H1 (cell line): ENCODE measurements around the gene EFCAB10. TPM values are rescaled to one million over a fixed set of nuclear protein-coding genes. Genes with fewer than 3 reads are reported as not detected.

Experiments used
- CTCF ChIA-PET: fragments of 300-600 bp; sonication (Branson Sonifier 250); formaldehyde crosslinking; loops from one replicate; lab custom pipeline; 2021; ENCODE audit not compliant: partially characterized antibody; lab: Charles Lee
- POLR2A ChIA-PET: fragments of 300-600 bp; sonication (Branson Sonifier 250); formaldehyde crosslinking; loops from one replicate; lab custom pipeline; 2021; ENCODE audit warnings: inconsistent platforms; ENCODE audit not compliant: partially characterized antibody; lab: Charles Lee
- DNase-seq, 2 experiments: peaks; one replicate each; pipeline versions ENCODE4 v3.0.0 to v3.0.0-alpha.2; 2010 to 2022; ENCODE audit warnings: low spot score in 2 of 2, low read depth in 1 of 2, mixed read lengths in 1 of 2
- FAIRE-seq: peaks from 2 replicates; lab custom pipeline; 2011; peaks lifted over from hg19 to GRCh38; lab: Jason Lieb, UNC
- H2AFZ ChIP-seq: 2 replicates; pipeline ENCODE4 v1.8.1; 2012; ENCODE audit warnings: low read length, inconsistent platforms
- H2AK5ac ChIP-seq: 2 replicates; pipeline ENCODE4 v1.6.1; 2013; ENCODE audit warnings: low read depth, low read length
- H2BK120ac ChIP-seq: replicated peaks from 2 replicates; pipeline ENCODE3; 2013; ENCODE audit warnings: low read depth, low read length, inconsistent platforms
- H2BK12ac ChIP-seq: 2 replicates; pipeline ENCODE4 v1.6.1; 2013; ENCODE audit warnings: low read depth, low read length
- H2BK15ac ChIP-seq: 2 replicates; pipeline ENCODE4 v1.6.1; 2013; ENCODE audit warnings: low read length
- H2BK20ac ChIP-seq: 2 replicates; pipeline ENCODE4 v1.6.1; 2013; ENCODE audit warnings: low read length
- H2BK5ac ChIP-seq: 2 replicates; pipeline ENCODE4 v1.6.1; 2013; ENCODE audit warnings: low read depth, low read length
- H3K14ac ChIP-seq: 2 replicates; pipeline ENCODE4 v1.6.1; 2013; ENCODE audit warnings: inconsistent platforms; ENCODE audit not compliant: insufficient read length
- H3K18ac ChIP-seq: 2 replicates; pipeline ENCODE4 v1.6.1; 2013; ENCODE audit warnings: low read length; ENCODE audit errors: extremely low read depth
- H3K23ac ChIP-seq: 2 replicates; pipeline ENCODE4 v1.6.1; 2013; ENCODE audit warnings: inconsistent platforms; ENCODE audit not compliant: insufficient read length
- H3K23me2 ChIP-seq: 2 replicates; pipeline ENCODE4 v1.6.1; 2013; ENCODE audit warnings: low read depth, low read length
- H3K27ac ChIP-seq: 2 replicates; pipeline ENCODE4 v1.6.1; 2011; ENCODE audit warnings: low read depth, low read length, inconsistent platforms
- H3K27me3 ChIP-seq, 4 experiments: replicated peaks in 1 of 4; 1 replicate in 1 of 4; 2 replicates in 3 of 4; pipeline versions ENCODE4 v1.6.1 to v1.8.1; 2011 to 2013; ENCODE audit warnings: low read length in 3 of 4, mild to moderate bottlenecking in 3 of 4, inconsistent platforms in 2 of 4, mixed read lengths in 2 of 4, moderate library complexity in 1 of 4; ENCODE audit not compliant: control insufficient read depth in 3 of 4, insufficient read depth in 3 of 4; ENCODE audit errors: extremely low read depth in 1 of 4
- H3K36me3 ChIP-seq, 4 experiments: 2 replicates each; pipeline versions ENCODE4 v1.6.1 to v1.8.1; 2011 to 2013; ENCODE audit warnings: mild to moderate bottlenecking in 4 of 4, low read length in 3 of 4, moderate library complexity in 2 of 4, control low read depth in 1 of 4, inconsistent platforms in 1 of 4; ENCODE audit not compliant: insufficient read depth in 4 of 4, control insufficient read depth in 2 of 4
- H3K4ac ChIP-seq: replicated peaks from 2 replicates; pipeline ENCODE3; 2013; ENCODE audit warnings: low read length, low read depth, mixed read lengths, inconsistent platforms; ENCODE audit not compliant: insufficient read length
- H3K4me1 ChIP-seq, 4 experiments: replicated peaks in 1 of 4; 1 replicate in 1 of 4; 2 replicates in 3 of 4; pipeline versions ENCODE4 v1.6.1 to v1.8.1; 2011 to 2013; ENCODE audit warnings: low read length in 3 of 4, inconsistent platforms in 2 of 4, mixed read lengths in 1 of 4; ENCODE audit not compliant: insufficient read depth in 4 of 4, control insufficient read depth in 3 of 4
- H3K4me2 ChIP-seq, 2 experiments: 2 replicates each; pipeline versions ENCODE4 v1.6.1 to v1.8.1; 2011 to 2013; ENCODE audit warnings: low read depth in 2 of 2, low read length in 2 of 2, control low read depth in 1 of 2, inconsistent platforms in 1 of 2, mild to moderate bottlenecking in 1 of 2; ENCODE audit not compliant: insufficient read depth in 1 of 2
- H3K4me3 ChIP-seq, 4 experiments: fragments of 200-600, 300-600 bp in 1 of 4; sonication (generic), shearing (Covaris generic), sonication (Bioruptor Twin) in 1 of 4; 2 replicates each; pipeline versions ENCODE4 v1.5.1 to v1.8.1; 2011 to 2016; ENCODE audit warnings: low read length in 4 of 4, low read depth in 3 of 4, control low read depth in 2 of 4, inconsistent platforms in 2 of 4, mild to moderate bottlenecking in 2 of 4, mixed read lengths in 1 of 4, moderate library complexity in 1 of 4; ENCODE audit not compliant: insufficient read depth in 2 of 4; ENCODE audit errors: extremely low read depth in 1 of 4
- H3K56ac ChIP-seq: replicated peaks from 2 replicates; pipeline ENCODE3; 2013; ENCODE audit warnings: low read depth, mild to moderate bottlenecking, mixed read lengths, low read length, inconsistent platforms; ENCODE audit not compliant: insufficient read length
- H3K79me1 ChIP-seq: 2 replicates; pipeline ENCODE4 v1.6.1; 2013; ENCODE audit warnings: low read depth, low read length, control low read depth
- H3K79me2 ChIP-seq, 2 experiments: 2 replicates each; pipeline versions ENCODE4 v1.6.1 to v1.8.1; 2012 to 2013; ENCODE audit warnings: low read length in 2 of 2, mild to moderate bottlenecking in 2 of 2, inconsistent platforms in 1 of 2; ENCODE audit not compliant: insufficient read depth in 2 of 2, control insufficient read depth in 1 of 2
- H3K9ac ChIP-seq, 4 experiments: replicated peaks in 1 of 4; 1 replicate in 1 of 4; 2 replicates in 3 of 4; pipeline versions ENCODE4 v1.6.1 to v1.8.1; 2011 to 2013; ENCODE audit warnings: low read depth in 3 of 4, low read length in 3 of 4, control low read depth in 2 of 4, mild to moderate bottlenecking in 2 of 4, moderate library complexity in 2 of 4, inconsistent platforms in 1 of 4; ENCODE audit errors: extremely low read depth in 1 of 4
- H3K9me3 ChIP-seq, 2 experiments: 2 replicates each; pipeline versions ENCODE4 v1.6.1 to v1.8.1; 2012 to 2013; ENCODE audit warnings: mild to moderate bottlenecking in 2 of 2, moderate library complexity in 2 of 2, control low read depth in 1 of 2, inconsistent platforms in 1 of 2, low read depth in 1 of 2, low read length in 1 of 2, mixed read lengths in 1 of 2; ENCODE audit not compliant: insufficient read depth in 2 of 2
- H4K20me1 ChIP-seq, 2 experiments: replicated peaks in 1 of 2; 2 replicates each; pipeline versions ENCODE3 to v1.8.1; 2011 to 2013; ENCODE audit warnings: inconsistent platforms in 2 of 2, low read length in 2 of 2, mild to moderate bottlenecking in 1 of 2; ENCODE audit not compliant: insufficient read depth in 2 of 2, control insufficient read depth in 1 of 2
- H4K5ac ChIP-seq: 2 replicates; pipeline ENCODE4 v1.6.1; 2013; ENCODE audit warnings: low read length, low read depth, mixed read lengths, inconsistent platforms; ENCODE audit not compliant: insufficient read length
- H4K8ac ChIP-seq: 2 replicates; pipeline ENCODE4 v1.8.0; 2013; ENCODE audit warnings: mild to moderate bottlenecking, moderate library complexity, low read length, inconsistent platforms; ENCODE audit not compliant: insufficient read depth; ENCODE audit errors: extremely low read depth
- H4K91ac ChIP-seq: replicated peaks from 2 replicates; pipeline ENCODE3; 2013; ENCODE audit warnings: low read length, mixed read lengths, inconsistent platforms; ENCODE audit not compliant: insufficient read length
- ASH2L ChIP-seq: fragments of 200-600, 300-600 bp; sonication (generic); IDR thresholded peaks from one replicate; pipeline ENCODE4 v1.7.1; 2017; ENCODE audit warnings: low read length
- CHD1 ChIP-seq: IDR thresholded peaks from 2 replicates; pipeline ENCODE4 v1.6.1; 2012; ENCODE audit warnings: low read depth, low read length, improper control_type of control experiment
- CTBP2 ChIP-seq: IDR thresholded peaks from 2 replicates; pipeline ENCODE4 v1.7.0; 2011; ENCODE audit warnings: borderline replicate concordance, mild to moderate bottlenecking, moderate library complexity, mixed read lengths, low read length; ENCODE audit not compliant: insufficient read depth, insufficient read length
- JUN ChIP-seq: IDR thresholded peaks from 2 replicates; pipeline ENCODE4 v1.6.1; 2011; ENCODE audit warnings: low read depth, mild to moderate bottlenecking, improper control_type of control experiment, low read length
- KDM4A ChIP-seq: IDR thresholded peaks from one replicate; pipeline ENCODE4 v1.7.1; 2012; ENCODE audit warnings: low read depth, mild to moderate bottlenecking, moderate library complexity, low read length, inconsistent platforms; ENCODE audit not compliant: severe bottlenecking
- POU5F1 ChIP-seq: IDR thresholded peaks from 2 replicates; pipeline ENCODE4 v1.6.1; 2011; ENCODE audit warnings: low read depth, mild to moderate bottlenecking, low read length, moderate library complexity
- RXRA ChIP-seq: IDR thresholded peaks from 2 replicates; pipeline ENCODE4 v1.6.1; 2011; ENCODE audit warnings: low read depth, mild to moderate bottlenecking, low read length, moderate library complexity; ENCODE audit not compliant: insufficient read depth
- SP4 ChIP-seq: IDR thresholded peaks from 2 replicates; pipeline ENCODE4 v1.6.1; 2012; ENCODE audit warnings: low read length, inconsistent platforms
- SRF ChIP-seq: IDR thresholded peaks from 2 replicates; pipeline ENCODE4 v1.6.1; 2011; ENCODE audit warnings: mild to moderate bottlenecking, low read depth, low read length, moderate library complexity
- WGBS, 2 experiments: shearing (Covaris generic) in 1 of 2; methylation state at CpG; one replicate each; pipeline versions ENCODE4 v1.1.6 to v1.1.7; 2013 to 2015; ENCODE audit warnings: low lambda C conversion rate in 2 of 2, mixed read lengths in 2 of 2, inconsistent platforms in 1 of 2, low coverage in 1 of 2, missing lambda C conversion rate in 1 of 2; ENCODE audit not compliant: insufficient replicate concordance in 2 of 2, insufficient coverage in 1 of 2, insufficient read length in 1 of 2; ENCODE audit errors: extremely low coverage in 1 of 2, missing lambda C conversion rate in 1 of 2; 5-methylcytosine and 5-hydroxymethylcytosine counted together
- polyA plus RNA-seq, 7 experiments: library from polyadenylated mRNA; depleted of rRNA in 3 of 7; stranded (reverse) in 5 of 7; unstranded in 2 of 7; fragments of >200 nt in 5 of 7; fragments of 200-250 nt in 2 of 7; gene quantifications; 1 replicate in 5 of 7; 2 replicates in 1 of 7; 4 replicates in 1 of 7; pipeline versions ENCODE4 v1.2.1 to v1.2.3, GENCODE V29; 2011 to 2013; ENCODE audit warnings: missing spikeins in 2 of 7, mixed read lengths in 2 of 7
- total RNA-seq: library from RNA; stranded (reverse); fragmentation: NEBNext Ultra II Directional; extraction: Animal tissue kit (Norgen Biotek cat#: 25700); gene quantifications from 2 replicates; pipeline ENCODE4 v1.2.1, GENCODE V29; 2021
- TF ChIP-seq, protein P1 (sequence below): IDR thresholded peaks from 2 replicates; pipeline ENCODE4 v1.6.1; 2012; ENCODE audit warnings: low read length, inconsistent platforms

Gene EFCAB10
- total and polyA plus RNA-seq, 2 of the 8 experiments (the other 6 are each of a cell fraction or from before 2014, with no cell fraction given): 0.80 to 3.1 TPM

DNA sequence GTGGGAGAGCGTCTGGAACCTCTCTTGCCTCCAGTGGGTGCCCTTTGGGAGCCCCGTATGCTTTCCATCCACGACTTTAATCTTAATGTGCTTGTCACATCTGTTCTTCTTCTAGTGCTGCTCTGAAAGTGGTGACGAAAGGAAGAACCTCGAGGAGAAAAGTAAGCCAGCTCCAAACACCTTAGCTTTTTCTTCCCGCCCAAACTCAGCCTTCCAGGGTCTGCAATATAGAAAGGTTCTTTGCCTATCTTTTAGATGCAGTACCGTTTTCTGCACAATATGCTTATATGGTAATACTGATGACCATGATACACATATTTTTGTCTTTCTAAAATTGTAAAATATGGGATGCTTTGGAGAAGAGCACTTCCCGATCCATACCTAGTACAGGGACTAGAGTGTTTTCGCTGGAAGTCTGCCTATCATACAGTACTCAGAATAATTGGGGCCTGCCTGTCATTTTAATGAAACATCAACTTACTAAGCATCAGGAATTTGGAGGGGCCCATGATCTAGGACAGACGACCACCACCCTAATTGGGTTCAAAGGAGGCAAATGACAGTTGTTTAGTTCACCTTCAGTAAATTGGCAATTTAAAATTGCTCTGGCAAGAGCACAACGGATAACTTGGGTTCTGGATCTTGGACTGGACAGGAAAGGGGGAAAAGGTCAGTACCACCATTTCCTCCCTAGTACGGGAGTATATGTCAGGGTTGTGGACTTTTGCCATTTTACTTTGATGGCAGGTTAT is 48.4 kb downstream of the EFCAB10 start:
- Histone ChIP-seq H3K56ac (no peak overlapping the region), H2BK120ac (no peak overlapping the region), H4K5ac (no peak overlapping the region), H3K36me3 (peaks cover 0 to 3% (median under 1%) of the 10 kb centered on the region in 4 experiments; a peak in 1 of 8 replicates), H3K9me3 (no peaks in the 10 kb centered on the region), H2BK15ac (no peak overlapping the region), H3K4ac (no peak overlapping the region), H3K79me1 (no peaks in the 10 kb centered on the region), H3K79me2 (peaks cover 0 to 12% of the 10 kb centered on the region in 2 experiments; a peak in 1 of 4 replicates), H2AK5ac (no peak overlapping the region), H3K23ac (no peak overlapping the region), H4K8ac (peak overlapping the region; percentile 92; the same call in 1 of the 2 replicates), H2AFZ (no peak overlapping the region), H2BK12ac (no peak overlapping the region), H3K14ac (no peak overlapping the region), H2BK20ac (no peak overlapping the region), H3K9ac (peak overlapping the region in 3 of 4 experiments; percentile 83 to 89 (median 85); a peak in 6 of 7 replicates), H3K27ac (no peak overlapping the region), H3K4me1 (peaks cover 0 to 4% (median 0%) of the 10 kb centered on the region in 4 experiments; a peak in 2 of 7 replicates), H3K27me3 (no peaks in the 10 kb centered on the region), H3K23me2 (peaks cover 7% of the 10 kb centered on the region; the same call in 1 of the 2 replicates), H3K4me3 (peak overlapping the region; percentile 86 to 99 (median 96)), H4K91ac (no peak overlapping the region), H2BK5ac (0 out of 2 replicates have a peak overlapping the region, but pooled peaks have one; percentile 81), H4K20me1 (no peaks in the 10 kb centered on the region), H3K18ac (no peak overlapping the region), H3K4me2 (peak overlapping the region; percentile 70 to 77)
- no peak for FAIRE-seq
- 60% methylated on average over 12 of the region's 12 CpGs; no CpG with 5 or more reads in 1 of the 2 experiments for WGBS, 2 experiments
- ChIA-PET CTCF (interaction anchor here (0.6 to 3.6 kb wide), 13 partner anchors 8 to 1441 kb away, joined by 3 to 35 read pairs (median 5); no protein-coding TSS in a partner anchor), POLR2A (interaction anchor here (0.7 to 6.0 kb wide), 14 partner anchors 8 to 49 kb away, joined by 3 to 77 read pairs (median 6); partner anchors contain the start of genes EFCAB10 and PUS7)
- no peak for DNase-seq
- TF ChIP-seq SRF (no peak), RXRA (no peak), JUN (no peak), SP4 (no peak), KDM4A (no peak), ASH2L (no peak), CTBP2 (no peak), POU5F1 (no peak), CHD1 (no peak)
- TF ChIP-seq, protein P1, sequence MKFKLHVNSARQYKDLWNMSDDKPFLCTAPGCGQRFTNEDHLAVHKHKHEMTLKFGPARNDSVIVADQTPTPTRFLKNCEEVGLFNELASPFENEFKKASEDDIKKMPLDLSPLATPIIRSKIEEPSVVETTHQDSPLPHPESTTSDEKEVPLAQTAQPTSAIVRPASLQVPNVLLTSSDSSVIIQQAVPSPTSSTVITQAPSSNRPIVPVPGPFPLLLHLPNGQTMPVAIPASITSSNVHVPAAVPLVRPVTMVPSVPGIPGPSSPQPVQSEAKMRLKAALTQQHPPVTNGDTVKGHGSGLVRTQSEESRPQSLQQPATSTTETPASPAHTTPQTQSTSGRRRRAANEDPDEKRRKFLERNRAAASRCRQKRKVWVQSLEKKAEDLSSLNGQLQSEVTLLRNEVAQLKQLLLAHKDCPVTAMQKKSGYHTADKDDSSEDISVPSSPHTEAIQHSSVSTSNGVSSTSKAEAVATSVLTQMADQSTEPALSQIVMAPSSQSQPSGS: no peak
